Neural progenitor cell (in vitro differentiated cells): Measurements from ENCODE around the gene PLBD1.

ENCODE experiments used
- EZH2 ChIP-seq: fragments of 200-600 bp; sonication (generic); IDR thresholded peaks from 2 replicates; pipeline ENCODE4 v1.6.1; 2017; ENCODE audit warnings: antibody characterized with exemption, mild to moderate bottlenecking, moderate library complexity
- EZH2phosphoT487 ChIP-seq: fragments of 200-600 bp; sonication (generic); IDR thresholded peaks from 2 replicates; pipeline ENCODE4 v1.6.1; 2017; ENCODE audit warnings: antibody characterized with exemption
- TF ChIP-seq, protein P1 (sequence below): fragments of 200-600 bp; sonication (generic); IDR thresholded peaks from 2 replicates; pipeline ENCODE4 v1.5.1; 2017; ENCODE audit warnings: antibody characterized with exemption, mild to moderate bottlenecking

DNA sequence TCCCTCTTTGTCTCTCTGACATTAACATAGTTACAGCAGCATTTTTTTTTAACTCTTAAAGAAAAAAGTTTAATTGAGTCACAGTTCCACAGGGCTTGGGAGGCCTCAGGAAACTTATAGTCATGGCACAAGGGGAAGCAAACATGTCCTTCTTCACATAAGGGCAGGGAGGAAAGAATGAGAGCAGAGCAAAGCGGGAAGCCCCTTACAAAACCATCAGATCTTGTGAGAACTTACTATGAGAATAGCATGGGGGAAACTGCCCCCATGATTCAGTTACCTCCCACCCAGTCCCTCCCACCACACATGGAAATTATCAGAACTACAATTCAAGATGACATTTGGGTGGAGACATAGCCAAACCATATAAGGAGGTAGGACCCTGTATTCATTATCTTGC is 96.2 kb downstream of the PLBD1 start:
- TF ChIP-seq, protein P1, sequence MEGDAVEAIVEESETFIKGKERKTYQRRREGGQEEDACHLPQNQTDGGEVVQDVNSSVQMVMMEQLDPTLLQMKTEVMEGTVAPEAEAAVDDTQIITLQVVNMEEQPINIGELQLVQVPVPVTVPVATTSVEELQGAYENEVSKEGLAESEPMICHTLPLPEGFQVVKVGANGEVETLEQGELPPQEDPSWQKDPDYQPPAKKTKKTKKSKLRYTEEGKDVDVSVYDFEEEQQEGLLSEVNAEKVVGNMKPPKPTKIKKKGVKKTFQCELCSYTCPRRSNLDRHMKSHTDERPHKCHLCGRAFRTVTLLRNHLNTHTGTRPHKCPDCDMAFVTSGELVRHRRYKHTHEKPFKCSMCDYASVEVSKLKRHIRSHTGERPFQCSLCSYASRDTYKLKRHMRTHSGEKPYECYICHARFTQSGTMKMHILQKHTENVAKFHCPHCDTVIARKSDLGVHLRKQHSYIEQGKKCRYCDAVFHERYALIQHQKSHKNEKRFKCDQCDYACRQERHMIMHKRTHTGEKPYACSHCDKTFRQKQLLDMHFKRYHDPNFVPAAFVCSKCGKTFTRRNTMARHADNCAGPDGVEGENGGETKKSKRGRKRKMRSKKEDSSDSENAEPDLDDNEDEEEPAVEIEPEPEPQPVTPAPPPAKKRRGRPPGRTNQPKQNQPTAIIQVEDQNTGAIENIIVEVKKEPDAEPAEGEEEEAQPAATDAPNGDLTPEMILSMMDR = no peak
- TF ChIP-seq EZH2 (no peak), EZH2phosphoT487 (no peak)
